Panc1 (cell line): ENCODE data around the gene MYL5.
"Not testable (repeated sequence)": the region's sequence is repeated elsewhere in the genome, so short reads cannot be mapped to it uniquely, and the experiment has no call there.

ENCODE experiments used
- CTCF ChIP-seq: fragments of 450-650 bp; IDR thresholded peaks from 2 replicates; pipeline ENCODE4 v1.5.1; 2017; ENCODE audit warnings: mild to moderate bottlenecking
- POLR2AphosphoS5 ChIP-seq: IDR thresholded peaks from 2 replicates; pipeline ENCODE4 v1.6.1; 2012; ENCODE audit warnings: mild to moderate bottlenecking, low read depth, low read length, moderate library complexity
- SIN3A ChIP-seq: IDR thresholded peaks from 2 replicates; pipeline ENCODE4 v1.6.1; 2012; ENCODE audit warnings: low read depth, mild to moderate bottlenecking, low read length, moderate library complexity, borderline replicate concordance; ENCODE audit not compliant: insufficient read depth

- not testable (repeated sequence) for TF ChIP-seq POLR2AphosphoS5, SIN3A, CTCF
Measured at GRCh38 chr4:669806-670559, 4.4 kb upstream of the MYL5 start.
